Measurements from ENCODE around the gene PLCG2.

The PLCG2 gene

DNA sequence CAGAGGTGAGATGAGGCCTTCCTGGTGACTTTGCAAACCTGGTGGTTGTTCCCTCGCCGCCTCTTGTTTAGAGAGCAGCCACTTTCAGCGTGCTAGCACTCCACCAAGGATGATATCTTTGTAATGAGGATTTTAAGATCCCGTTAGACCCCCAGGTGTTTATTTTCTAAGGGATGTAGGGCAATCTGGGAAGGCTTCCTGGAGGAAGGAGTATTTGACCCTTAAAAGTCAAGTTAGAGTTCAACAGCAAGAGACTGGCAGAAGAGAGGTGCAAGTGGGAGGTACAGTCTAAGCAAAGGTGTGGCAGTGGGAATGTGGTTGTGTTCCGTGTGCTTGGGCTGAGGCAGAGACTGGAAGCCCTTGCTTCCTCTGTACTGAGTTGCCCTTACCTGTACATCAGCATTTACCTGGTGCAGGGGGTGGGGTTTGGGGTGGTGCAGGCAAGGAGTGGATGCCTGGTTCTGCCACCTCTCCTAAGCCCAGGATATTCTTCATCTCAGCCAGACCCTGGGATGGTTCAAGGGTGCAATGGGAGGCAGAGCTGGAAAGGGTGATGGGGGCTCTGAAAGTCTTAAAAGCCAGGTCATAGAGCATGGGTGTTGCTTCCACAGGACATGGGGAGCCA is 148.6 kb downstream of the PLCG2 start:
- no peak for ATAC-seq
- no peak for TF ChIP-seq TSHZ2 (CRISPR knock-in tag; IDR thresholded peaks at IDR 0.05)
- TF ChIP-seq OSR1 (CRISPR knock-in tag; IDR thresholded peaks at IDR 0.05) = no peak
- TF ChIP-seq PPARA (CRISPR knock-in tag; IDR thresholded peaks at IDR 0.05; ENCODE audit: borderline replicate concordance) = no peak
- no peak for TF ChIP-seq BACH2 (CRISPR knock-in tag; IDR thresholded peaks at IDR 0.05; ENCODE audit: borderline replicate concordance)
- TF ChIP-seq ISL1 (CRISPR knock-in tag; IDR thresholded peaks at IDR 0.05) = no peak
- TF ChIP-seq, protein P1, sequence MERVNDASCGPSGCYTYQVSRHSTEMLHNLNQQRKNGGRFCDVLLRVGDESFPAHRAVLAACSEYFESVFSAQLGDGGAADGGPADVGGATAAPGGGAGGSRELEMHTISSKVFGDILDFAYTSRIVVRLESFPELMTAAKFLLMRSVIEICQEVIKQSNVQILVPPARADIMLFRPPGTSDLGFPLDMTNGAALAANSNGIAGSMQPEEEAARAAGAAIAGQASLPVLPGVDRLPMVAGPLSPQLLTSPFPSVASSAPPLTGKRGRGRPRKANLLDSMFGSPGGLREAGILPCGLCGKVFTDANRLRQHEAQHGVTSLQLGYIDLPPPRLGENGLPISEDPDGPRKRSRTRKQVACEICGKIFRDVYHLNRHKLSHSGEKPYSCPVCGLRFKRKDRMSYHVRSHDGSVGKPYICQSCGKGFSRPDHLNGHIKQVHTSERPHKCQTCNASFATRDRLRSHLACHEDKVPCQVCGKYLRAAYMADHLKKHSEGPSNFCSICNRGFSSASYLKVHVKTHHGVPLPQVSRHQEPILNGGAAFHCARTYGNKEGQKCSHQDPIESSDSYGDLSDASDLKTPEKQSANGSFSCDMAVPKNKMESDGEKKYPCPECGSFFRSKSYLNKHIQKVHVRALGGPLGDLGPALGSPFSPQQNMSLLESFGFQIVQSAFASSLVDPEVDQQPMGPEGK (CRISPR knock-in tag; IDR thresholded peaks at IDR 0.05; ENCODE audit: borderline replicate concordance) = no peak
- TF ChIP-seq GLIS3 (CRISPR knock-in tag; IDR thresholded peaks at IDR 0.05) = no peak

DNA sequence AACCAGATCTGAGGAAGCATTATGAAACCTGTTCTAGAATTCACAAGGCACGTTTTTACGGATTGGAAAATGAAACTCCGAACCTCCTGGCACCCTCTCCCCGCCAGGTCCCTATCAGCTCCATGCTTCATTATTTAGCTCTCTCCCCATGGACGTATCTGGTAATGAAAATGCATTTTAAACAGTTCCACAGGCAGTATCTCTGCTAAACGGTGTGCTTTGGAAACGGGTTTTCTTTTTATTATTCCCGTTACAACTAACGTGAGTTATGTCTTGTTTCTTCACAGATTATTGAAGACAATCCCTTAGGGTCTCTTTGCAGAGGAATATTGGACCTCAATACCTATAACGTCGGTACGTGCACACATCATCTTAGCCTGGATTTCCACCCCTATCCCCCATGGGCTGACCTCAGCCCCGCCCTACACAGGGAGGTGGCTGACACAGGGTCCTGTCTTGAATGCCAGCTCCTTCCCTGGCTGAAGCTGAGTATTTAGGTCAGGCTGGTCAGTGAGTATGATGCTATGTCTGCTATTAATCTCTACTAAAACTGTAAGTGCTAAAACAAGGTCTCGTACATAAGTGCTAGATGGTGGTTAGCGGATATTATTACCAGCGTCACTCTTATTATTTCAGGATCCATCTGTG is 149.3 kb downstream of the PLCG2 start:
- TF ChIP-seq SNAI2 (CRISPR knock-in tag; IDR thresholded peaks at IDR 0.05) (no peak), POU6F1 (CRISPR knock-in tag; IDR thresholded peaks at IDR 0.05; ENCODE audit: borderline replicate concordance, low read depth) (no peak), BACH2 (CRISPR knock-in tag; IDR thresholded peaks at IDR 0.05; ENCODE audit: borderline replicate concordance) (no peak), TCF4 (CRISPR knock-in tag; IDR thresholded peaks at IDR 0.05; ENCODE audit: borderline replicate concordance) (no peak), ARNTL (CRISPR knock-in tag; IDR thresholded peaks at IDR 0.05; ENCODE audit: borderline replicate concordance, low read depth) (no peak), CSRNP3 (CRISPR knock-in tag; IDR thresholded peaks at IDR 0.05) (no peak), ESRRG (CRISPR knock-in tag; IDR thresholded peaks at IDR 0.05) (no peak), CSDC2 (CRISPR knock-in tag; IDR thresholded peaks at IDR 0.05) (no peak), ZNF8 (CRISPR knock-in tag; IDR thresholded peaks at IDR 0.05) (no peak), TOX (CRISPR knock-in tag; IDR thresholded peaks at IDR 0.05; ENCODE audit: borderline replicate concordance) (no peak), GLIS3 (CRISPR knock-in tag; IDR thresholded peaks at IDR 0.05) (no peak), ZC3H10 (CRISPR knock-in tag; IDR thresholded peaks at IDR 0.05) (no peak), OSR1 (CRISPR knock-in tag; IDR thresholded peaks at IDR 0.05) (no peak), TSHZ2 (CRISPR knock-in tag; IDR thresholded peaks at IDR 0.05) (no peak), ZNF70 (CRISPR knock-in tag; IDR thresholded peaks at IDR 0.05) (no peak)
- TF ChIP-seq, protein P1 (CRISPR knock-in tag; IDR thresholded peaks at IDR 0.05; ENCODE audit: borderline replicate concordance) = no peak
- TF ChIP-seq, protein P2, sequence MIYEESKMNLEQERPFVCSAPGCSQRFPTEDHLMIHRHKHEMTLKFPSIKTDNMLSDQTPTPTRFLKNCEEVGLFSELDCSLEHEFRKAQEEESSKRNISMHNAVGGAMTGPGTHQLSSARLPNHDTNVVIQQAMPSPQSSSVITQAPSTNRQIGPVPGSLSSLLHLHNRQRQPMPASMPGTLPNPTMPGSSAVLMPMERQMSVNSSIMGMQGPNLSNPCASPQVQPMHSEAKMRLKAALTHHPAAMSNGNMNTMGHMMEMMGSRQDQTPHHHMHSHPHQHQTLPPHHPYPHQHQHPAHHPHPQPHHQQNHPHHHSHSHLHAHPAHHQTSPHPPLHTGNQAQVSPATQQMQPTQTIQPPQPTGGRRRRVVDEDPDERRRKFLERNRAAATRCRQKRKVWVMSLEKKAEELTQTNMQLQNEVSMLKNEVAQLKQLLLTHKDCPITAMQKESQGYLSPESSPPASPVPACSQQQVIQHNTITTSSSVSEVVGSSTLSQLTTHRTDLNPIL (CRISPR knock-in tag; IDR thresholded peaks at IDR 0.05; ENCODE audit: low read depth) = no peak
- no peak for ATAC-seq
